K562 (cell line): ENCODE measurements around the gene NOL11. TPM values are rescaled to one million over a fixed set of nuclear protein-coding genes. Genes with fewer than 3 reads are reported as not detected.

Experiments used
- ATAC-seq: fragments of 200-7000 bp; cut with Tn5 transposase; 3 replicates; pipeline ENCODE4 v1.9.1; 2020; ENCODE audit warnings: moderate library complexity
- BruUV-seq: library from RNA; stranded (reverse); fragments of 400-500 nt; replicated peaks from 2 replicates; lab custom pipeline; 2021; lab: Mats Ljungman, UMichigan
- CTCF ChIA-PET: fragments of 300-600 bp; formaldehyde crosslinking; extraction: SDS; loops from one replicate; lab custom pipeline; 2021; ENCODE audit warnings: low intra/inter-chr PET ratio; lab: Yijun Ruan, JAX
- POLR2A ChIA-PET: fragments of 300-600, 350-650 bp; sonication (Branson Sonifier 250); formaldehyde crosslinking; extraction: SDS; loops from one replicate; lab custom pipeline; 2021; ENCODE audit warnings: antibody characterized with exemption, inconsistent platforms; lab: Yijun Ruan, JAX
- DNase-seq, 4 experiments: peaks; one replicate each; pipeline versions ENCODE4 v3.0.0 to v3.0.0-alpha.2; 2011 to 2018; ENCODE audit warnings: low spot score in 3 of 4, mixed read lengths in 3 of 4; ENCODE audit errors: extremely low read depth in 1 of 4
- FAIRE-seq: peaks from 2 replicates; lab custom pipeline; 2011; peaks lifted over from hg19 to GRCh38; lab: Jason Lieb, UNC
- H2AFZ ChIP-seq: 2 replicates; pipeline ENCODE4 v1.6.0; 2011; ENCODE audit warnings: low read depth, low read length, control low read depth, inconsistent platforms
- H3K27ac ChIP-seq: fragments of 200-600 bp; 3 replicates; pipeline ENCODE4 v1.8.0; 2011; ENCODE audit warnings: low read depth, mild to moderate bottlenecking, control low read depth, inconsistent platforms, low read length, moderate library complexity, mixed read lengths; ENCODE audit errors: extremely low read depth
- H3K27me3 ChIP-seq, 2 experiments: fragments of 300-600 bp in 1 of 2; 2 replicates in 1 of 2; 3 replicates in 1 of 2; pipeline versions ENCODE4 v1.6.0 to v1.8.0; 2011; ENCODE audit warnings: inconsistent platforms in 2 of 2, low read length in 2 of 2, mild to moderate bottlenecking in 1 of 2, mixed read lengths in 1 of 2, moderate library complexity in 1 of 2; ENCODE audit not compliant: control insufficient read depth in 2 of 2, insufficient read depth in 2 of 2
- H3K36me3 ChIP-seq: fragments of 300-600 bp; 3 replicates; pipeline ENCODE4 v1.8.0; 2011; ENCODE audit warnings: mild to moderate bottlenecking, low read length, inconsistent platforms; ENCODE audit not compliant: control insufficient read depth, insufficient read depth
- H3K4me1 ChIP-seq, 2 experiments: fragments of 200-600 bp in 1 of 2; replicated peaks in 1 of 2; 2 replicates in 1 of 2; 3 replicates in 1 of 2; pipeline versions ENCODE4 v1.5.1 to v1.8.0; 2011; ENCODE audit warnings: inconsistent platforms in 2 of 2, low read length in 2 of 2, mild to moderate bottlenecking in 1 of 2, mixed read lengths in 1 of 2, moderate library complexity in 1 of 2; ENCODE audit not compliant: control insufficient read depth in 2 of 2, insufficient read depth in 2 of 2
- H3K4me2 ChIP-seq: 2 replicates; pipeline ENCODE4 v1.6.1; 2011; ENCODE audit warnings: low read length, control low read depth, inconsistent platforms, mixed read lengths; ENCODE audit not compliant: insufficient read depth
- H3K4me3 ChIP-seq: fragments of 200-600 bp; sonication (generic), shearing (Covaris generic); 2 replicates; pipeline ENCODE4 v1.5.1; 2016; ENCODE audit warnings: control low read depth, inconsistent platforms
- H3K79me2 ChIP-seq: fragments of 200-600 bp; 3 replicates; pipeline ENCODE4 v1.8.0; 2011; ENCODE audit warnings: low read length, inconsistent platforms; ENCODE audit not compliant: control insufficient read depth, insufficient read depth
- H3K9ac ChIP-seq, 2 experiments: 2 replicates each; pipeline versions ENCODE4 v1.6.0 to v1.6.1; 2011; ENCODE audit warnings: low read depth in 2 of 2, low read length in 2 of 2, control low read depth in 1 of 2, inconsistent platforms in 1 of 2, mild to moderate bottlenecking in 1 of 2, mixed read lengths in 1 of 2; ENCODE audit not compliant: insufficient read depth in 1 of 2
- H3K9me1 ChIP-seq: one replicate; pipeline ENCODE4 v1.6.0; 2011; ENCODE audit warnings: inconsistent platforms, mild to moderate bottlenecking, low read length, moderate library complexity; ENCODE audit not compliant: control insufficient read depth, insufficient read depth
- H3K9me3 ChIP-seq: replicated peaks from 2 replicates; pipeline ENCODE4 v1.5.1; 2011; ENCODE audit warnings: low read depth, low read length, inconsistent platforms; ENCODE audit not compliant: control insufficient read depth, insufficient read depth
- H4K20me1 ChIP-seq: replicated peaks from 2 replicates; pipeline ENCODE4 v1.6.1; 2011; ENCODE audit warnings: low read length, inconsistent platforms, mixed read lengths; ENCODE audit not compliant: control insufficient read depth, insufficient read depth
- GABPB2 ChIP-seq: fragments of 250-450 bp; sonication (Bioruptor Pico); conservative IDR thresholded peaks from 2 replicates; pipeline ENCODE4 v1.5.1; 2021; ENCODE audit warnings: mild to moderate bottlenecking
- KLF16 ChIP-seq: IDR thresholded peaks from 2 replicates; pipeline ENCODE4 v1.6.1; 2016; ENCODE audit warnings: antibody characterized with exemption
- MCM3 ChIP-seq: fragments of 450-650 bp; IDR thresholded peaks from 2 replicates; pipeline ENCODE4 v1.6.1; 2016
- NBN ChIP-seq: fragments of 450-650 bp; IDR thresholded peaks from 2 replicates; pipeline ENCODE4 v1.6.1; 2016; ENCODE audit warnings: low read depth, mild to moderate bottlenecking
- PHF8 ChIP-seq: fragments of 200-600 bp; sonication (generic); IDR thresholded peaks from 2 replicates; pipeline ENCODE4 v1.6.1; 2012; ENCODE audit warnings: mixed run types, mild to moderate bottlenecking, inconsistent platforms, low read length, moderate library complexity, borderline replicate concordance
- RBM15 ChIP-seq: fragments of 200-400 bp; formaldehyde crosslinking; IDR thresholded peaks from 2 replicates; pipeline ENCODE4 v1.6.1; 2018; ENCODE audit warnings: mild to moderate bottlenecking, low read length, moderate library complexity; ENCODE audit not compliant: insufficient read depth
- ZNF589 ChIP-seq: fragments of 200-800 bp; sonication (Bioruptor generic); IDR thresholded peaks from 2 replicates; pipeline ENCODE4 v1.6.1; 2016; ENCODE audit warnings: low read depth, missing genetic modification characterization, missing compliant biosample characterization
- ZNF766 ChIP-seq: fragments of 200-800 bp; sonication (Bioruptor generic); conservative IDR thresholded peaks from 2 replicates; pipeline ENCODE4 v1.6.1; 2016; ENCODE audit warnings: missing genetic modification characterization, missing compliant biosample characterization
- WGBS: fragments of 100-300 bp; shearing (Covaris generic); methylation state at CpG from one replicate; pipeline ENCODE4 v1.1.6; 2016; ENCODE audit warnings: low coverage, mixed read lengths; ENCODE audit not compliant: insufficient coverage; ENCODE audit errors: missing lambda C conversion rate; 5-methylcytosine and 5-hydroxymethylcytosine counted together
- in situ Hi-C: fragments of 300-500 bp; cut with MboI; formaldehyde crosslinking; loops from 4 replicates; pipeline ENCODE4 v1.15.0; 2018; ENCODE audit warnings: inconsistent platforms, mixed read lengths
- intact Hi-C: fragments of 100-400 bp; cut with micrococcal nuclease; formaldehyde crosslinking; loops from 2 replicates; pipeline ENCODE4 v1.14.2; 2022
- polyA plus RNA-seq, 8 experiments: library from polyadenylated mRNA; depleted of rRNA in 4 of 8; stranded (reverse) in 5 of 8; unstranded in 3 of 8; fragments of >200 nt; fragmentation: Nextera tagmentation in 2 of 8; fragmentation: Illumina TruSeq in 1 of 8; extraction: Ambion mirVana in 2 of 8; extraction: Trizol in 1 of 8; gene quantifications; 2 replicates each; pipeline versions ENCODE4 v1.2.1 to v1.2.3, GENCODE V29; 2011 to 2014; ENCODE audit warnings: inconsistent platforms in 1 of 8, missing spikeins in 1 of 8
- total RNA-seq, 7 experiments: library from RNA; depleted of rRNA in 6 of 7; stranded (reverse); fragments of >200 nt in 6 of 7; fragmentation: Illumina TruSeq in 2 of 7; extraction: Trizol in 2 of 7; gene quantifications; 2 replicates each; pipeline versions ENCODE4 v1.2.1 to v1.2.3, GENCODE V29; 2011 to 2021; ENCODE audit warnings: low replicate concordance in 1 of 7
- TF ChIP-seq, protein P1 (sequence below): fragments of 200-800 bp; sonication (Bioruptor generic); IDR thresholded peaks from 2 replicates; pipeline ENCODE4 v1.6.1; 2017; ENCODE audit warnings: missing genetic modification characterization, missing compliant biosample characterization

NOL11 gene
- total and polyA plus RNA-seq, 9 of the 15 experiments (the other 6 are each of a cell fraction or from before 2014, with no cell fraction given): 61.1 to 175 (median 121) TPM

DNA sequence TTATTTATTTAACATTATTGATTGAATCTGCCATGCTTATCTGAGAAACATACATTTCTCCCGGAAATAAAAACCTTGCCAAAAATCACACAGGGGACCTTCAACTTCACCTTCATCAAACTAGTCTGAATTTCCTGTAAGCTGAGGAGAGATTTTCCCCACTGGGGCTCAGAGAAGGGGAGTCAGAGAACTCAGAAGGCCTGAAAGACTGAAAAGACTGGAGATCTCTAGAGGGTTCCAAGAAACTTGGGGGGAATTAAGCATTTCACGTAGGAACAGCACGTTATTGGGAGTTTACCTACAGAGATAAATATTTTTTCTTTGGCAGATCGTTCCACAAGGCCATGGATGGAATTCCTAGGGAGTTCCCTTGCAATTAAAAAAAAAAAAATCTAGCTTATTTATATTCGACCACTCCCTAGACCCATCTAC, 528 bp upstream of the NOL11 start:
- peaks cover 50% of the 10 kb centered on the region for H3K79me2 ChIP-seq
- BruUV-seq: TSS peak; percentile 98
- no peaks in the 10 kb centered on the region for H3K27me3 ChIP-seq
- H4K20me1 ChIP-seq: no peaks in the 10 kb centered on the region; the same call in 1 of the 2 replicates
- POLR2A ChIA-PET: interaction anchor here (0.7 to 2.8 kb wide), 3 partner anchors 12 to 296 kb away, joined by 3 to 15 read pairs (median 4); no protein-coding TSS in a partner anchor
- peak overlapping the region; percentile 86 for H3K27ac ChIP-seq
- no peaks in the 10 kb centered on the region for H3K9me1 ChIP-seq
- peak overlapping the region; percentile 78 for H3K4me2 ChIP-seq
- 0 out of 5 replicates have a peak, but pooled peaks cover 0 to 5% of the 10 kb centered on the region in 2 experiments for H3K4me1 ChIP-seq
- H3K4me3 ChIP-seq: peak overlapping the region; percentile 75
- intact Hi-C loops: loop anchor here (1.0 kb wide), 2 partner anchors 62 to 108 kb away; partner anchors contain the start of gene BPTF
- CTCF ChIA-PET: interaction anchor here (0.7 kb wide), 1 partner anchor 108 kb away, joined by 9 read pairs; the partner anchor contains the start of gene BPTF
- FAIRE-seq: no peak
- ATAC-seq: no peak
- H2AFZ ChIP-seq: peak overlapping the region; percentile 85
- in situ Hi-C loops: no loop called here
- 1% methylated on average over 5 of the region's 5 CpGs for WGBS
- DNase-seq: peak in 1 of 4 experiments; percentile 15
- TF ChIP-seq, protein P1, sequence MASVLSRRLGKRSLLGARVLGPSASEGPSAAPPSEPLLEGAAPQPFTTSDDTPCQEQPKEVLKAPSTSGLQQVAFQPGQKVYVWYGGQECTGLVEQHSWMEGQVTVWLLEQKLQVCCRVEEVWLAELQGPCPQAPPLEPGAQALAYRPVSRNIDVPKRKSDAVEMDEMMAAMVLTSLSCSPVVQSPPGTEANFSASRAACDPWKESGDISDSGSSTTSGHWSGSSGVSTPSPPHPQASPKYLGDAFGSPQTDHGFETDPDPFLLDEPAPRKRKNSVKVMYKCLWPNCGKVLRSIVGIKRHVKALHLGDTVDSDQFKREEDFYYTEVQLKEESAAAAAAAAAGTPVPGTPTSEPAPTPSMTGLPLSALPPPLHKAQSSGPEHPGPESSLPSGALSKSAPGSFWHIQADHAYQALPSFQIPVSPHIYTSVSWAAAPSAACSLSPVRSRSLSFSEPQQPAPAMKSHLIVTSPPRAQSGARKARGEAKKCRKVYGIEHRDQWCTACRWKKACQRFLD: 0 out of 2 replicates have a peak, but pooled peaks have one; percentile 15
- TF ChIP-seq RBM15 (no peak), PHF8 (peak; percentile 48; the same call in 1 of the 2 replicates), KLF16 (0 out of 2 replicates have a peak, but pooled peaks have one; percentile 1), GABPB2 (CRISPR knock-in tag) (no peak), ZNF589 (CRISPR knock-in tag) (peak; percentile 48; the same call in 1 of the 2 replicates), MCM3 (no peak), ZNF766 (CRISPR knock-in tag) (0 out of 2 replicates have a peak, but pooled peaks have one; percentile 18), NBN (0 out of 2 replicates have a peak, but pooled peaks have one; percentile 16)
- peak overlapping the region; percentile 93 to 100 for H3K9ac ChIP-seq
- peaks cover 4% of the 10 kb centered on the region; the same call in 1 of the 2 replicates for H3K9me3 ChIP-seq
- H3K36me3 ChIP-seq: peaks cover 28% of the 10 kb centered on the region
